Right lobe of liver (tissue), 4 donors: ENCODE measurements around the gene IVL.

Experiments
- POLR2A ChIP-seq: fragments of 450-650 bp; IDR thresholded peaks from one replicate; pipeline ENCODE4 v1.6.1; 2017; ENCODE audit warnings: antibody characterized with exemption, mild to moderate bottlenecking
- TF ChIP-seq, protein P1 (sequence below), 4 donors: fragments of 200-600 bp in 3 of 4; fragments of 450-650 bp in 1 of 4; IDR thresholded peaks; one replicate each; pipeline versions ENCODE4 v1.5.1 to v1.8.0; 2016 to 2022; ENCODE audit warnings: antibody characterized with exemption in 4 of 4, mild to moderate bottlenecking in 2 of 4
- donor health status: DM: no; HTN: no; CAD: no.
- donor health status: DM: no; HTN: no; CAD: no.
- donor health status: DM: no; HTN: yes; CAD: no.

GRCh38 chr1:152954436-152954835, 46.1 kb downstream of the IVL start:
- TF ChIP-seq, protein P1, sequence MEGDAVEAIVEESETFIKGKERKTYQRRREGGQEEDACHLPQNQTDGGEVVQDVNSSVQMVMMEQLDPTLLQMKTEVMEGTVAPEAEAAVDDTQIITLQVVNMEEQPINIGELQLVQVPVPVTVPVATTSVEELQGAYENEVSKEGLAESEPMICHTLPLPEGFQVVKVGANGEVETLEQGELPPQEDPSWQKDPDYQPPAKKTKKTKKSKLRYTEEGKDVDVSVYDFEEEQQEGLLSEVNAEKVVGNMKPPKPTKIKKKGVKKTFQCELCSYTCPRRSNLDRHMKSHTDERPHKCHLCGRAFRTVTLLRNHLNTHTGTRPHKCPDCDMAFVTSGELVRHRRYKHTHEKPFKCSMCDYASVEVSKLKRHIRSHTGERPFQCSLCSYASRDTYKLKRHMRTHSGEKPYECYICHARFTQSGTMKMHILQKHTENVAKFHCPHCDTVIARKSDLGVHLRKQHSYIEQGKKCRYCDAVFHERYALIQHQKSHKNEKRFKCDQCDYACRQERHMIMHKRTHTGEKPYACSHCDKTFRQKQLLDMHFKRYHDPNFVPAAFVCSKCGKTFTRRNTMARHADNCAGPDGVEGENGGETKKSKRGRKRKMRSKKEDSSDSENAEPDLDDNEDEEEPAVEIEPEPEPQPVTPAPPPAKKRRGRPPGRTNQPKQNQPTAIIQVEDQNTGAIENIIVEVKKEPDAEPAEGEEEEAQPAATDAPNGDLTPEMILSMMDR (IDR thresholded peaks at IDR 0.05), result no peak
- TF ChIP-seq POLR2A, result no peak
